Rectal smooth muscle tissue (tissue), 1 donor: ENCODE measurements around the gene EXOSC7.
"Not testable (repeated sequence)": the region's sequence is repeated elsewhere in the genome, so short reads cannot be mapped to it uniquely, and the experiment has no call there.

Source experiments
- H3K27ac ChIP-seq: one replicate; pipeline ENCODE4 v1.7.0; 2013; ENCODE audit warnings: low read depth, low read length, inconsistent platforms
- H3K27me3 ChIP-seq: one replicate; pipeline ENCODE4 v1.7.0; 2013; ENCODE audit warnings: low read length; ENCODE audit not compliant: control insufficient read depth, insufficient read depth
- H3K36me3 ChIP-seq: one replicate; pipeline ENCODE4 v1.7.0; 2013; ENCODE audit warnings: low read length; ENCODE audit not compliant: control insufficient read depth, insufficient read depth
- H3K4me1 ChIP-seq: one replicate; pipeline ENCODE4 v1.7.0; 2013; ENCODE audit warnings: low read length; ENCODE audit not compliant: control insufficient read depth, insufficient read depth
- H3K4me3 ChIP-seq: one replicate; pipeline ENCODE4 v1.7.0; 2013; ENCODE audit warnings: low read length
- H3K9ac ChIP-seq: one replicate; pipeline ENCODE4 v1.7.0; 2013; ENCODE audit warnings: low read length

The EXOSC7 gene

DNA sequence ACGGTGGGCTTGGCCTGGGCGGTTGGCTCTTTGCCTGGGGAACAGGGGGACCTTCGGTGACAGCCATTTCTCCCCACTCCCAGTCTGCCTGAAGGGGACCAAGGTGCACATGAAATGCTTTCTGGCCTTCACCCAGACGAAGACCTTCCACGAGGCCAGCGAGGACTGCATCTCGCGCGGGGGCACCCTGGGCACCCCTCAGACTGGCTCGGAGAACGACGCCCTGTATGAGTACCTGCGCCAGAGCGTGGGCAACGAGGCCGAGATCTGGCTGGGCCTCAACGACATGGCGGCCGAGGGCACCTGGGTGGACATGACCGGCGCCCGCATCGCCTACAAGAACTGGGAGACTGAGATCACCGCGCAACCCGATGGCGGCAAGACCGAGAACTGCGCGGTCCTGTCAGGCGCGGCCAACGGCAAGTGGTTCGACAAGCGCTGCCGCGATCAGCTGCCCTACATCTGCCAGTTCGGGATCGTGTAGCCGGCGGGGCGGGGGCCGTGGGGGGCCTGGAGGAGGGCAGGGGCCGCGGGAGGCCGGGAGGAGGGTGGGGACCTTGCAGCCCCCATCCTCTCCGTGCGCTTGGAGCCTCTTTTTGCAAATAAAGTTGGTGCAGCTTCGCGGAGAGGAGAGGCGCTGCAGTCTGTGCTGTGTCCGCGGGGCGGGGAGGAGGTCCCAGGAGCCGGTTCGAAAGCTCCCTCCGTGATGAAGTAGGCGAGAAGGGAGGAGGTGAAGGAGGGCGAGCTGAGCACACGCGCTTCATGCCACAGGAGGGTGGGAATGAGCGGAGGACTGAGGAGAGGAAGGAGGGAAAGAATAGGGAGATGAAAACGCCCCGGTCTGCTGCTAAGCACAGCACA lies 59.6 kb downstream of the EXOSC7 start:
- Histone ChIP-seq H3K36me3 (no peaks in the 10 kb centered on the region), H3K4me1 (peaks cover 4% of the 10 kb centered on the region), H3K9ac (no peak overlapping the region), H3K27me3 (no peaks in the 10 kb centered on the region), H3K27ac (peak overlapping the region; percentile 44), H3K4me3 (peak overlapping the region; percentile 61)

DNA sequence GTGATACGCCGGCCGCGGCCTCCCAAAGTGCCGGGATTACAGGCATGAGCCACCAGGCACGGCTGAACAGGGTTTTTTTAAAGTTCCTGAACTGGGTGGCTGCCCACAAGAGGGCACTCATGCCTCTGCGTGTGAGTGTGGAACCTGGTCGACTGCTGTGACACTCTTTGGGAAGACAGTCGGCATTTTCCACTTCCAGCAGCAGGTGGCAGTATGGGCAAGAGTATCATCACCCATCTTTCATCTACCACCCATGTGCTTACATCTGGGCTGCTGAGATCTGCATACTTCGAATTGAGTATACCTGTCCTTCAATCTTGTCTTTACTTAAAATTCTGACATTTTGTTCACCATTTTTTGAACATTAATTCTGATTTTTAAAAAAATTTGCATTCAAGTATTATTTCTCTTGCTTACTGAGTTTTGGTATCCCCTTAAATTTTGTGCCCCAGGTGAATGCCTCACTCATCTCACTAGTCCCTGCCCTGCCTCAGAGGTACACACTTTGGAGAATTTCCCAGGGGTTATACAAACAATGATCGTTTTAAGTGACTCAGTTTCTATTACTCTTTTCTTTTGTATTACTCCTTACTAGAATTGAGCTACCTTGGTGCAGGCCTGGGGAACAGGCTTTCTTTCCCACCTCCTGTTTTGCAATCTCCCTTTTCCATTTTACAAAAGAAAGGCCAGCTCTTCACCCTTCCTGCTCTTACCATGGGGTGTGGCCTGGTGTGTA lies 61.8 kb downstream of the EXOSC7 start:
- H3K9ac ChIP-seq = no peak overlapping the region
- peaks cover 4% of the 10 kb centered on the region for H3K4me1 ChIP-seq
- H3K4me3 ChIP-seq = no peak overlapping the region
- H3K27me3 ChIP-seq = no peaks in the 10 kb centered on the region
- H3K27ac ChIP-seq = no peak overlapping the region
- no peaks in the 10 kb centered on the region for H3K36me3 ChIP-seq

DNA sequence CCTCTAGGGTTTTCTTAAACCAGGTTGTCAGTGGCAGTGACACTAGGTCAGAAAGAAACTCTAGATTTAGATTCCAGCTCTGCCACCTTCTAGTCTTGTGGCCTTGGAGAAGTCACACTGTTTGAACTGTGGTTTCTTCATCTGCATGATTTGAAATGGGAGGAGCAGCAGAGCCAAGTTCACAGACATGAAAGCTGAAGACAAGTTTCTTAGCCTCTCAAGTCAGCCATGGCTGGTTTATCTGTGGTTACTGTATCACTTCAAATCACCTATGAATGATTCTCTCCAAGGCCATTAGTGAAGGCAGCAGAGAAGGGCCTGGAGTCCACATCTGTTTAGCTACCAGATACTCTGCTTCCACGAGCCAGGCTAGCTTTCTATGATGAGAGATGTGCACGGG lies 65.6 kb downstream of the EXOSC7 start:
- no peaks in the 10 kb centered on the region for H3K27me3 ChIP-seq
- no peak overlapping the region for H3K4me3 ChIP-seq
- H3K27ac ChIP-seq = no peak overlapping the region
- peaks cover 2% of the 10 kb centered on the region for H3K4me1 ChIP-seq
- H3K9ac ChIP-seq = no peak overlapping the region
- no peaks in the 10 kb centered on the region for H3K36me3 ChIP-seq

DNA sequence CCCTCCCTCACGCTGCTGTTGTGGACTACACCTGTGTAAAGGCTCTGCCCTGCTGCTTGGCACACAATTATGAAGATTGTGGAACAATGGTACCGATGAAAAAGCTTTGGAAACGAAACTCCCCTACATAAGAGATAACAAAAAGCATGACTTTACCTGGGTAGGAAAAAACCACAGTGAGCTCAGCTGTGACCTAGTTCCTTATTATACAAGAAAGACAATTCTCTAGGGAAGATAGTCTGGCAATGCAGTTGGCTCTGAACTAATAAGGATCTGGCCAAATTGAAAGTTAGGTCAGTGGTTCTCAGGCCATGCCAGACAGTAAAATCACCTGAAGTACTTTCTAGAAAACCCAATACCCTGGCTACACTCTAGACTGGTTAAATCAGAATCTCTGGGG lies 66.1 kb downstream of the EXOSC7 start:
- no peak overlapping the region for H3K4me3 ChIP-seq
- H3K9ac ChIP-seq = no peak overlapping the region
- no peaks in the 10 kb centered on the region for H3K36me3 ChIP-seq
- no peaks in the 10 kb centered on the region for H3K27me3 ChIP-seq
- peaks cover 2% of the 10 kb centered on the region for H3K4me1 ChIP-seq
- H3K27ac ChIP-seq = no peak overlapping the region

DNA sequence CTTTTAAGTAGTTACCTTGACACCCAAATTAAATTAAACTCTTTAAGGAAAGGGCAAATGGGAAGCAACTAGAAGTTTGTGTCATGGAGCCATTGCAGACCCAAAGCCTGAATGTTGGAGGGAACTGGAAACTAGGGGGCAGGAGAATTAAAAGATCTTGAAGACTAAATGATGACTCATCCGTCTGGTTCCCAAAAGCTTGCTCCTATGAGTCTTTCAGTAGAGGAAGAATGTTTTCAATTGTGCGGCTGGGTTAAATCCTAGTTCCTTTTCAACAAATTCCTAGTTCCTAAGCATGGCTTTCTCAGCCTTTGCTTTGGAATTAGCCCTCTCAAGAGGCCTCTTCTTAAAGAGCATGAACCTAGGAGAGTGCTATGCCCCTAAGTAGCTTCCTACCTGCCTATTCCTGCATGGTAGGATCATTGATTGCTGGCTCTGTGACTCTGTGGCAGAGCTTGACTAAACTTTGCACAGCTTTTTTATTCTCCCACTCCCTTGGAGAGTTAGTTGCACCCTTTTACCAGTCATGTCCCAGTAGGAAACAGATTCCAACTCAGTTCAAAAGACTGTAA lies 67.8 kb downstream of the EXOSC7 start:
- Histone ChIP-seq H3K4me3 (no peak overlapping the region), H3K9ac (no peak overlapping the region), H3K4me1 (peaks cover 2% of the 10 kb centered on the region), H3K36me3 (no peaks in the 10 kb centered on the region), H3K27ac (no peak overlapping the region), H3K27me3 (no peaks in the 10 kb centered on the region)

DNA sequence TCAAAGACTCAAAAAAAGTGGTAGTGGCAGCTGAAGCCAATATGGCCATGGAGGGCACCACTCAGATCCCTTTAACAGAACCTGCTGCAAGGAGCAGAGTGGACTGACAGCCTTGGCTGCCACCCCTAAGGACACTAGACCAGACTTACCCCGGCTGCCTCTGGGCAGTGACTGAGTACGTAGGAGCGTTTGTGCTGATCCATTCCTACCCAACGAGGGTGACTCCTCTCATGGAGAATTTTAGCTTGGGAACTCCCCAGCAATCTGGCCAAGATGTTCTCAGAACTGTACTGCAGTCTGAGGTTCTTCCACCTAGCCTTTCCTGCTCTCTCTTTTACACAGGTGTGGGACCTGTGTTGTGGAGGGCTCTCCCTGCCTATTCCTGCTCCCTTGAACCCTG lies 72.2 kb downstream of the EXOSC7 start:
- Histone ChIP-seq H3K27me3 (no peaks in the 10 kb centered on the region), H3K4me3 (no peak overlapping the region), H3K36me3 (no peaks in the 10 kb centered on the region), H3K27ac (no peak overlapping the region), H3K9ac (no peak overlapping the region), H3K4me1 (no peaks in the 10 kb centered on the region)

DNA sequence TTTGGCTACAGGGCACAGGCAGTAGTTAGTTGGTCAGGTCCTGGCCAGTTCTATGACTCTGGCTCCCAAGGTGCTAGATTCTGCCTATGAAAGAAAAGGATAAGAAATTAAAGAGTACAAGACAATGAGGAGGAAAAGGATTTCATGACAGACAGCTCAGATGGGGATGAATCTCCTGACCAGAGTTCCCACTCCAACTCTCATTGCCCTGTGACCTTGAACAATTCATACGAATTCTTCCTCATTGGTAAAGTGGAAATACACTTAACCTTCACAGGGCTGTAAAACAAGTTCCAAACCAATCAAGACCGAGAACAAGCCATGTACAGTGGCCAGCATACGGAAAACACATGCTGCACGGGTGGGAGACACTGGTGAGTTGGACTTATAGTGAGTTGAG lies 73.8 kb downstream of the EXOSC7 start:
- no peak overlapping the region for H3K27ac ChIP-seq
- H3K27me3 ChIP-seq = no peaks in the 10 kb centered on the region
- no peak overlapping the region for H3K9ac ChIP-seq
- H3K36me3 ChIP-seq = no peaks in the 10 kb centered on the region
- H3K4me3 ChIP-seq = no peak overlapping the region
- no peaks in the 10 kb centered on the region for H3K4me1 ChIP-seq

DNA sequence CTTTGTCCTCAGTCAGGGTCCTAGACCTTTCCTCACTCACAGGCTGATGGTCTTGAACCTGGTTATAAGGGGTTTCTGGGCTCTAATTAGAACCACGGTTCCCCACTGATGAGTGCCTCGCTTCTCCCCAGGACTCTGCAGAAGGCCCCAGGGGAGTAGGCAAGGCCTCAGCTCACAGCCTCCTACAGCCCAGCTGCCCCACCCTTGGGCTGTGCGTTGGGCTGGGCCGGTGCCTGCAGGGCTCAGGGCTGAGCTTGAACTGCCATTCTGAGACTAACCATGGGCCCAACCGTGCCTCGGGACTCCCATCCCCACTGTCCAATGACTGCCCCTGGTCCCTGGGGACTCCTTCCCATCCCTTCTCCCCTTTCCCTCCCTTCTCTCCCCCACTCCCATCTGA lies 75.6 kb downstream of the EXOSC7 start:
- H3K27ac ChIP-seq = no peak overlapping the region
- no peak overlapping the region for H3K4me3 ChIP-seq
- H3K9ac ChIP-seq = no peak overlapping the region
- H3K4me1 ChIP-seq = no peaks in the 10 kb centered on the region
- H3K36me3 ChIP-seq = no peaks in the 10 kb centered on the region
- H3K27me3 ChIP-seq = no peaks in the 10 kb centered on the region

DNA sequence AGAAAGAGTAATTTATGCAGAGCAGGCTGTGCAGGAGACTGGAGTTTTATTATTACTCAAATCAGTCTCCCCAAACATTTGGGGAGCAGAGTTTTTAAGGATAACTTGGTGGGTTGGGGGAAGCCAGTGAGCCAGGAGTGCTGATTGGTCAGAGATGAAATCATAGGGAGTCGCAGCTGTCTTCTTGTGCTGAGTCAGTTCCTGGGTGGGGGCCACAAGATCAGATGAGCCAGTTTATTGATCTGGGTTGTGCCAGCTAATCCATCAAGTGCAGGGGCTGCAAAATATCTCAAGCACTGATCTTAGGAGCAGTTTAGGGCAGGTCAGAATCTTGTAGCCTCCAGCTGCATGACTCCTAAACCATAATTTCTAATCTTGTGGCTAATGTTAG lies 77.8 kb downstream of the EXOSC7 start:
- not testable (repeated sequence) for H3K27me3 ChIP-seq, H3K4me1 ChIP-seq, H3K27ac ChIP-seq, H3K36me3 ChIP-seq, H3K9ac ChIP-seq, H3K4me3 ChIP-seq

DNA sequence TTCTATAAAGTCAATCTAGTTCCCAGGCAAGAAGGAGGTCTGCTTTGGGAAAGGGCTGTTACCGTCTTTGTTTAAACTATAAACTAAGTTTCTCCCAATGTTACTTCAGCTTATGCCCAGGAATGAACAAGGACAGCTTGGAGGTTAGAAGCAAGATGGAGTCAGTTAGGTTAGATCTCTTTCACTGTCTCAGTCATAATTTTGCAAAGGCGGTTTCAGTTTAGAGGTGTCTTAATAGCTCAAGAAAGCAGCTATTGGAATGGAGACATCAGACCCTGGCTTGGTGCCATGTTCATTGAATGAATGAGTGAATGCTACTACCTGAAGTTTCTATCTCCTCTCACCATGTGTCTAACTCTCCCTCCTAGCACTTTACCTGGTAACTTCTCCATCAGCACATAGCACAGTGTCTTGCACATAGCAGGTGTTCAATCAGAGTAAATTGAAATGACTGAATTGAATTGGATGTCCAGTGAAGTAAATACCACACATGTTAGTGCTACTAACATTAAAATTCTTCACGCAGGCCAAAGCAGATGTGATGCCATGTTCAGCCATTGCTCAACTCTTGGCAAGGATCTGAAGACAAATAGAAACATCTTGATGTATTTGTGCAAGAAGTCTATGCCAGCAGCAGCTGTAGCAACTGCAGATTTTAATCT lies 78.3 kb downstream of the EXOSC7 start:
- Histone ChIP-seq H3K4me1 (no peaks in the 10 kb centered on the region), H3K4me3 (no peak overlapping the region), H3K9ac (no peak overlapping the region), H3K36me3 (no peaks in the 10 kb centered on the region), H3K27ac (no peak overlapping the region), H3K27me3 (no peaks in the 10 kb centered on the region)

DNA sequence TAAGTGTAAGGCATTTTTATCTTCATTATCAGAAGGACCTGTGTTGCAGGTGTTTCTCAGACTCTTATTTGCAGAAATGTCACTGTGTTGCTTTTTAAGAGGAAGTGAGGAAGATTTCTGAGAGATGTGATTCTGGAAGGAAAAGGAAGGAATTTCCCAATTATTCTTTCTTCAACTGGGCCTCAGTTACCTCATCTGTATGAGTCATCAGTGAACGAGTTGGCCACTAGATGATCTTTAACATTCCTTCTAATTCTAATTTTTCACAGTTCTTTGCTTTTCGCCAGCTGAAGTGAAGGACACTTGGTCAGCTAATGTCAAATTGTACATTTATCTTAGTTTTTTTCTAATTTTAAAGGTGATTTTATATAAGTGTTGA lies 79.0 kb downstream of the EXOSC7 start:
- no peak overlapping the region for H3K4me3 ChIP-seq
- no peaks in the 10 kb centered on the region for H3K36me3 ChIP-seq
- H3K4me1 ChIP-seq = no peaks in the 10 kb centered on the region
- H3K27me3 ChIP-seq = no peaks in the 10 kb centered on the region
- H3K27ac ChIP-seq = no peak overlapping the region
- H3K9ac ChIP-seq = no peak overlapping the region

DNA sequence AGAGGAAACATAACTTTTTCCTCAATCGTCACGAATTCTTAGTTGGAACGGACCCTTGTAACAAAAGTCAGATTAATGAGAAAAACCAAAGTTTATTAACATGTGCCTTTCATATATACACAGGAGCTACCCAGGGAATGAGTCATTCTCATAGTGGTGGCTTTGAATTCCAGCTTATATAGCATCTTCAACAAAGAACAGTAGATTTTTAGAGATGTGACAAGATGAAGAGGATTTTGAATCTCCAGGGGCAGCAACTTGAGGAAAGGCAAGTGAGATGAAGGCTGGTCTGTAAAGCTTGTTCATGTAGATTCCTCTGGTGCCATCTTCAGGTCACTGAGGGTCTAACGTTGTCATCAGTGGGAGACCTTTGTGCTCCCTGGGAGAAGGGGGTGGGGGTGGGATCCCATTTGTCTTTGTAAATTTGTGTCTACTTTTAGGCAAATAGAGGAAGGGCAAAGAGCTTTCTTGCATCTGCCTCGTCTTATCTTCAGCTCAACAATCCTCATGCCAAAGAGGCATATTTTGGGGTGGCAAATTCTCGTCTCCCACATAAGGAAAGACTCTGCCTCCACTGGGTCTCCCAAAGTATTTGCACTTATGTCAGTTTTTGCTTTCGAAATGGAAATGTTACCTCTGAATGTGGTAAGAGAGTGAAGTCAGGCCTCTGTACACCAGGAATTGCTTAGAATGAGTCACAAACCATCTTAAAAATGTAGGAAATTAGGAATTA lies 79.5 kb downstream of the EXOSC7 start:
- Histone ChIP-seq H3K36me3 (no peaks in the 10 kb centered on the region), H3K27me3 (no peaks in the 10 kb centered on the region), H3K27ac (no peak overlapping the region), H3K4me3 (no peak overlapping the region), H3K4me1 (no peaks in the 10 kb centered on the region), H3K9ac (no peak overlapping the region)
